Left hindlimb (tissue), 1 donor: ENCODE results near the gene ANKRD55.
"Not testable (repeated sequence)": the region's sequence is repeated elsewhere in the genome, so short reads cannot be mapped to it uniquely, and the experiment has no call there.

Source experiments
- DNase-seq: peaks from one replicate; pipeline ENCODE4 v3.0.0-alpha.2; 2018

Gene ANKRD55

DNA sequence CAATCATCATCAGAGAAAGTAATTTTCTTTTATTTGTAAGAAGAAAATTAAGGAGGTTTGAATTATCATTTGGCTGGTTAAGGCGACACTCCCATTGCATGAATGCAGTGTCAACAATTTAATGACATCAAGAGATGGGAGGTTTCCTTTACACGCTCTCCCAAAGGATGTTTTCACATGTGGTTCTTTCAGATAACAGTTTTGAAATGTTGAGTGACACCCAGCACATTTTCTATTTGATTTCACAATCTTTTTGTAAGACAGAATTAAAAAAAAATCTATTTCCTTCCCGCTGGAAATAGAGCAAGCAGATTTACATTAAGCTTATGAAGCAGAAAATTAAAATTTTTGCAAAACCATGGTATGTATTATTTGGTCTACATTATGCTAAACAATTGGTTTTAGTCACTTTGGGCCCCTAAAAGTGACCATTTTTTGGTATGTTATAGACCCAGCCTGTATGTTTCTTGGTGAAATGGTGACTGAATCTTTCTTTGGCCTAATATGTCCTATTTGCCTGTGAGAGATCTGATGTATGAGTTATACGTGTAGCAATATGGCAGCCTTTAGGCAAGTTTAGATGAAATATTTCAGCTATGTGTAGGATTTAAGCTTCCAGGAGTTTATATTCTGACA, 18.9 kb upstream of the ANKRD55 start:
- DNase-seq: no peak

DNA sequence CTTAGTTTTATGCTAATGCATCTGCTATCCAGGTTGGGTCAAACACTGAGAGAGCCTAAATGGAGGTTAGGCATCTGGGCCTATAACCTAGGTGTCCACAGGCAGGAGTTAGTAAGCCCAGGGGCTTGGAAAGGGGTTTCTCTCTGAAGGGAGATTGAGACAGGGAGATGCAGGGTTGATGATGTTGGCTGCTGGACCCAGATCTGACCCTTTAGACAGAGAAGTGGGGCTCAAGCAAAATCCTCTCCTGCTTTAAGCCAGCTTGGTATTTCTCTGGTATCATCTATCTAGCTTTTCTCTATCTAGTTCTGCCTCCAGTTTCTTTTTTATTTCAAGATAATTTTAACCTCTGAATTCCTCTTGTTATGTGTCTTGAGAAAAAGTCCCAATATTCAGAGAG, 18.3 kb upstream of the ANKRD55 start:
- no peak for DNase-seq

DNA sequence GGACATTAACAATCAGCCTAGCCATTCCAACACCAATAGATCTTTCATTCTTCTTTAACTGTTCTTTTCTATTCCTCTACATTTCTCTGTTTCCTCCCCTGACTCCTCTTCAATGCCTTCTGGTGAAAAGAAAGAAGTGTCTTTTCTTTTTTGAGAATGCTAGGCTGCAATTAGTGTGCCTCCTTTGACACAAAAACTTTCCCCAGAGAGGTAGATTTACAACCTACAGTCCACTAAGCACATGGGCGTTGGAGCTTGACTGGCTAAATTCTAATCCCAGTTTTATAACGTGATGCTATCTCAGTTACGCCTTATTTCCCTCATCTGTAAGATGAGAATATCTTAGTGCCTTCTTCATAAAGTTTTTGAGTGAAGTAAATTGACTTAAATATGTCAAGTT, 16.9 kb upstream of the ANKRD55 start:
- no peak for DNase-seq

DNA sequence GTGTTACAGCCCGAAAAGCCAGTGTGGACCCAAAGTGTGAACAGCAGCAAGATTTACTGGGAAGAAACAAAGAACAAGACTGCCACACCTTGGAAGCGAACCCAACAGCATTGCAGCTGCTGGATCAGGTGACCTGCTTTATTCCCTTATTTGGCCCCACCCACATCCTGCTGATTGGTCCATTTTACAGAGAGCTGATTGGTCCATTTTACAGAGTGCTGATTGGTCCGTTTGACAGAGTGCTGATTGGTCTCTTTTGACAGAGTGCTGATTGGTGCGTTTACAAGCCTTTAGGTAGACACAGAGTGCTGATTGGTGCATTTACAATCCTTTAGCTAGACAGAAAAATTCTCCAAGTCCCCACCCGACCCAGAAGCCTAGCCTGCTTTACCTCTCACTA, 16.0 kb upstream of the ANKRD55 start:
- not testable (repeated sequence) for DNase-seq

DNA sequence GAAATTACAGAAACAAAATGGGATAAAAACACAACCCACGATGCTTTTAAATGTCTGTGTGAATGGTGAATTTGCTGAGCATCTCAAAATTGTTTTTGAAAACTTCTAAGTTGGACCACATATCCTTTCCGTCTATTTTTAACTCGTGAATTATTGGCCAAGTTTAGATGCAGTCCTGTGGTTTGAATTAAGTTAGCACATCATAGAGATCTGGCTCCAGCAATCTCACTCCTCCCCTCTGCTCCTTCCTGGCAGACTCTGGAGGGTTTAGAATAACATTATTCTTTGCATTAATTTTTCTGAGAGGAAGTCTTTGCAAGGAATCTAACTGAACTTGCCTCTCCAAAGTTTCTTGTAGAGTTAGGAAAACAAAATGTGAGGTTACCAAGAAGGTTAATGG, 14.5 kb upstream of the ANKRD55 start:
- DNase-seq: peak; percentile 44

DNA sequence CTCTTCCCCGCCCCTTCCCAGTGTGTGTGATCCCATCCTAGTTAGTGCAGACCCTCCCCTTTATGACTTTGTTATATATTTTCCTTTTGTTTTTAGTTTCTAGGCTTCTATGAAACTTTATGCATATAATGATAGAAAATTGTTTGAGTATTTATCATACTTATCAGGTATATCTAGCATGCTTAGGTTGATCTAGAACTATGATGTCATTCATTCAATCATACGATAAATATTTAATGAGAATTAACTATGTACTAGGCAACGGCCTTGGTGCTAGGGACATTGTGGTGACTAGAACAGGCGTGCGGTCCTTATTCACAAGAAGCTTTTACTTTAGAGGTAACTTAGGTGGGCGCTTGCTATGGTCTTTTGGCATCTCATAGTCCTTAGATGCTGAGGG, 13.6 kb upstream of the ANKRD55 start:
- DNase-seq: no peak

DNA sequence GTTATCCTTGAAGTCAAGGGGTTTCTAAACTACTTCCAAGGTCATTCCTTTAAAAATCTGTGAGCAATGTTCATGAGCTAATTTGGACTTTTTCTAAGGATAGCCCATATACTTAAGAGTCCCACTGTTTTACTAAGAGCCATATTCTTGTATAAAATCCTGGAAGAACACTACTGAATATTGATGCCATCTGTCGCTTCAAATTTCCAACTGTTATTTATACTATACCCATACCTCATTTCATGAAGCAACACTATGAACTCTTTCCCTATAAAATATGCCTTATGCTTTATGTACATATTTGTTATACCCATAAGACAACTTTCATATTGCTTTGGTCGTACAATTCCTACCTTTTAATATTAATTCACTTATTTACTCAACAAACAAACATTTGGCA, 12.4 kb upstream of the ANKRD55 start:
- DNase-seq: no peak

DNA sequence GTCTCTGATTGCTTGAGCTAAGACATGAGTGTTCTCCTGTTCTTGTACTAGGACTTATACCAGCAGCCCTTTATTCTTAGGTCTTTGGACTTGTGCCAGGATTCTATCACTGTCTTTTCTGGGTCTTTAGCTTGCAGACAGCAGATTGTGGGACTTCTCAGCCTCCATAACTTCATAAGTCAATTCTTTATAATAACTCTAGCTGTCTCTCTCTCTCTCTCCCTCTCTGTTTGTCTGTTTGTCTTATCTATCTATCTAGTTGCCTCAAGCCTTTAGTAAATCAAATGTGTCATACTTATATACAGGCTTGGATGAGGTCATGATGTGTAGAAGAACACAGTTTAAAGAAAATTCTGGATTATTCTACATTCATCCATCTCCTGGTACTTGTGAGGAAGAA, 11.5 kb upstream of the ANKRD55 start:
- no peak for DNase-seq

DNA sequence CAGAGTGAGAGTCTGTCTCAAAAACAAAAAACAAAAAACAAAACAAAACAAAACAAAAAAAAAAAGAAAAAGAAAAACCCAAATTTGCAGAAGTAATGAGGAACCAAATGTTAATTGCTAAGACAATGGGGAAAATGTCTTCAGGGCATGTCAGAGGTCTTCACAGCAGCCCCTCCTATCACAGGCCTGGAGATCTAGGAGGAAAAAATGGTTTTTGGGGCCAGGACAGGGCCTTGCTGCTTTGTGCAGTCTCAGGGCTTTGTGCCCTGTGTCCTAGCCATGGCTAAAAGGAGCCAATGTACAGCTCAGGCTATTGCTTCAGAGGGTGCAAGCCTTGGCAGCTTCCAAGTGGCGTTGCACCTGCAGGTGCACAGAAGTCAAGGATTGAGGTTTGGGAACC, 9.1 kb upstream of the ANKRD55 start:
- not testable (repeated sequence) for DNase-seq

DNA sequence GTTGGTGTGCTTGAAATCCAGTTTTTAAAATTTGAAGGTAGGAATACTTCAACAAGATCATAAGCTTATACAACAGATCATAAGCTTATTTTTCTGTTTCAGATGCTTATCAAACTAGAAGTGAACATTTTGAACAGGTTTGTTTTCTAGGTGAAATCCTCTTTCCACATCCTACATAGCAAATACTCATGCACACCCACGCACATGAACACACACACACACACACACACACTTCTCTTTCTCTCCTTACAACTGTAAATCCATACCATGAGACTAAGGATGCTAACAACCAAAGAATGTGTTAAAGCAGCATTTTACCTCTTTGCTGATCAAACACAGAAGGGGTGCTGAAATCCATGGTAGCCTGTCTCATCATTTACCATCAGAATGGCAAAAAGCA, 592 bp downstream of the ANKRD55 start:
- no peak for DNase-seq

DNA sequence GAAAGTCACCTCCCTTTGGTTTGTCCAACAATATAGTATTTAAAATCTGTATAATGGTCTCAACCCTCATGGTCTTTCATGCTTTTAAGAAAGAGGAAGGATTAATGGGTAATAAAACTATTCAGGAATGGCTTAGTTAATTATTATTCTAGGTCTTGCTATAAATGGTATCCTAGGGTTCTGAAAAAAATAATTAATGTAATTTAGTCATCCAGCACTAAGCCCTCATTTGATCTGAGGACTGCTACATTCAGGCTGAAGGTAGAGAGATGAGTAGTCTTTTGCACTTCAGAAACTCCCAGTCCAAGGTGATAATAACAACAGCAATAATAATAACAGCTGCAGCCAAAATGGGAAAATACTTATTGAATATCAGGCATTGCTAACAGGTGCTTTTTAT, 2.6 kb downstream of the ANKRD55 start:
- DNase-seq: no peak

DNA sequence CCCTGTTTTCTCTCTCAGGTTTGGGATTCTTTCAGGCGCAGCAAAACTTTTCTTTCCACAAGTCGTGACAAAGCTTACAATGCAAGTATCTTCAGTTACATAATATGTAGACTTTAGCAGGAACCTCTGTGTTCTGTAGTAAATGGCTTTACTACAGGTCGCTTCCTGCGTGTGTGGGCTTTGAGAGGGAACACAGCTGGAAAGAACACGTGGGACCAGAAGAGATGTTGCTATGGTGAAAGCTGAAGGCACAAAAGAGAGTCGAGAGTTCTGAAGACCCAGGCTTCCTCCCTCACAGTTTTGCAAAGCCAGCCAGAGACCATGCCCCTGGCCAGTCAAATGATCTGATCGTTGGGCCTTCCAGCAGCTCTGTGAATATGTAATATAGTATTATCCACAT, 4.0 kb downstream of the ANKRD55 start:
- DNase-seq: no peak

DNA sequence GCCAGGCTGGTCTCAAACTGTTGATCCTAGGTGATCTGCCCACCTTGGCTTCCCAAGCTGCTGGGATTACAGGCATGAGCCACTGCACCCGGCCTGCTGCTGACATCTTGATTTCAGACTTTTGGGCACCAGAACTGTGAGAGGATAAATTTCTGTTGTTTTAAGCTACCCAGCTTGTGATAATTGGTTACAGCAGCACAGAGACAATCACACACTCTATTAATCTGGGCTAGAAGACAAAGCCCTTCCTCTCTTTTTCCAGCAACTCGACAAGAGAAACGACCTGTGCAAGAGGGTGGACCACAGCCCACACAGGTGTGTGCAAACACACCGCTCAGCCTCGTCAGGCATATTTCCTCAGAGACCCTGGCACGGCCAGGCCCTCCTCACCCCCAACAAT, 4.5 kb downstream of the ANKRD55 start:
- no peak for DNase-seq

DNA sequence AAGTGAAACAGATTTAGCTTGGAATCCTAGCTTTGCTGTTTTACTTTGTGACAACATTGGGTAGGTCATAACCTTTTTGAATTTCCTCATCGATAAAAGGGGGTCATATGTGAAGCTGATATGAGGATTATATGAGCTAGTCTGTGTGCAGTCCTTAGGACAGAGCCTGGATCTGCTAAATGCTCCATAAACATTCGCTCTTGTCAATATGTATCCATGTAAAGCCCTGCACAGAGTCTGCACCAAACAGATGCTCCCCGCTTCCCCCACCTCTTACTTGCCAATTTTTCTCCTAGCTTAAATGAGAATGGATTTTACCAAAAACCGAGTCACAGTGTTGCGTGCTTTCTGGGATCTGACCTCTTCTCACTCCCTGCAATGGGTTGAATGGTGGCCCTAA, 5.4 kb downstream of the ANKRD55 start:
- no peak for DNase-seq

DNA sequence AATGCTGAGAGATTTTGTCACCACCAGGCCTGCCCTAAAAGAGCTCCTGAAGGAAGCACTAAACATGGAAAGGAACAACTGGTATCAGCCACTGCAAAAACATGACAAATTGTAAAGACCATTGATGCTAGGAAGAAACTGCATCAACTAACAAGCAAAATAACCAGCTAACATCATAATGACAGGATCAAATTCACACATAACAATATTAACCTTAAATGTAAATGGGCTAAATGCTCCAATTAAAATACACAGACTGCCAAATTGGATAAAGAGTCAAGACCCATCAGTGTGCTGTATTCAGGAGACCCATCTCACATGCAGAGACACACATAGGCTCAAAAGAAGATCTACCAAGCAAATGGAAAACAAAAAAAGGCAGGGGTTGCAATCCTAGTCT, 9.8 kb downstream of the ANKRD55 start:
- DNase-seq: not testable (repeated sequence)

DNA sequence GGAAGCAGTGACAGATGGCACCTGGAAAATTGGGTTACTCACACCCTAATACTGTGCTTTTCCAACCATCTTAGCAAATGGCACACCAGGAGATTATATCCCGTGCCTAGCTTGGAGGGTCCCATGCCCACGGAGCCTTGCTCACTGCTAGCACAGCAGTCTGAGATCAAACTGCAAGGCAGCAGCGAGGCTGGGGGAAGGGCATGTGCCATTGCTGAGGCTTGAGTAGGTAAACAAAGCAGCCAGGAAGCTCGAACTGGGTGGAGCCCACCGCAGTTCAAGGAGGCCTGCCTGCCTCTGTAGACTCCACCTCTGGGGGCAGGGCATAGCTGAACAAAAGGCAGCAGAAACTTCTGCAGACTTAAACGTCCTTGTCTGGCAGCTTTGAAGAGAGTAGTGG, 11.5 kb downstream of the ANKRD55 start:
- DNase-seq: not testable (repeated sequence)

DNA sequence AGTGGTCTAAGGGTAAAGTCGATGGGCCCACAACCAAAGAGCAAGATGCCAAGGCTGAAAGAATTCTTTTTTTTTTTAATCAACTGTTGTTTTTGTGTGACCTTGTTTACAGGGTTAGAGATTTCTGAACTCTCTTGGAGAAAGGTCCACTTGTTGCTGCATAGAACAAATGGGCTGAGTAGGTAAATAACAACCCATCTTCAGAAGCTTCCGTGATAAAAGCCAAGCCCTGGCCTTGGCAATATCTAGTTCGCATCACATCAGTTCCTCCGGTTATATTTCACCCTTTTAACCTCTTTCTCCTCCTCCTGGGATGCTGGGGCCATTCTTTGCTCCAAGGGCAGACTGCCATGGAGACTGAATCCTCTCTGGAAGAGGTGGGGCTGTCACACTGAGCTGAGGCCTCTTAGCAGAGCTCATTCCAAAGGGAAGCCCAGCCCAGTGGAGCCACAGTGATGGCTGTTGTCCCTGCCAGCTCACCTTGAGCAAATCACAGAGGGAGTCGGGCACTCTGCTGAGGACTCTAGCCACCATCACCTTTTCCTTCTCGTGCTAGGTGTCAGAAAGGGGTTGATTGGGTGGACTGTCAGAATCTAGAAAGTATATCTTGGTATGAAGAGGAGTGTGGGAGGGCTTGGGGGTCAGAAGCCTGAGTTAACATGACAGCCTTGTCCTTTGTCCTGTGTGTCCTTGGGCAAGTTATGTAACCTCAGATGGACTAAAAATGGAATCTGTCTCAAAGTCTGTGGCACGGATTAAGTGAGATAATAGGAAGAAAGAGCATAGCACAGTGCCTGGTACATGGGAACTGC, 17.9 kb downstream of the ANKRD55 start:
- no peak for DNase-seq

DNA sequence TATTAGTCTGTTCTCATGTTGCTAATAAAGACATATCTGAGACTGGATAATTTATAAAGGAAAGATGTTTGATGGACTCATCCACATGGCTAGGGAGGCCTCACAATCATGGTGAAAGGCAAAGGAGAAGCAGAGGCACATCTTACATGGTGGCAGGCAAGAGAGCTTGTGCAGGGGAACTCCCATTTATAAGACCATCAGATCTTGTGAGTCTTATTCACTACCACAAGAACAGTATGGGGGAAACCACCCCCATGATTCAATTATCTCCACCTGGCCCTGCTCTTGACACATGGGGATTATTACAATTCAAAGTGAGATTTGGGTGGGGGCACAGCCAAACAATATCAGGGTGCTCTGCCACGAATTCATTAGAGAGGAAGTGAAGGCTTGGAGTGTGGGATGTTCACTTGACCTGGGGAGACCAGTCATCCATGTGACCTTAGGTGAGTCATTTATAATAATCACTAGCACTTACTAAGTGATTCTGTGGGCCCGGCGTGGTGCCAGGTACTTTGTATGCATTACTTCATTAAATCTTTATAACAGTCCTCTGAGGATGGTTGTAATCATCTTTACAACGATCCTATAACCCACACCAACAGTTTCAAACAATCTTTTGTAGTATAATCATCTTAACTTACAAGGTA, 19.1 kb downstream of the ANKRD55 start:
- not testable (repeated sequence) for DNase-seq

DNA sequence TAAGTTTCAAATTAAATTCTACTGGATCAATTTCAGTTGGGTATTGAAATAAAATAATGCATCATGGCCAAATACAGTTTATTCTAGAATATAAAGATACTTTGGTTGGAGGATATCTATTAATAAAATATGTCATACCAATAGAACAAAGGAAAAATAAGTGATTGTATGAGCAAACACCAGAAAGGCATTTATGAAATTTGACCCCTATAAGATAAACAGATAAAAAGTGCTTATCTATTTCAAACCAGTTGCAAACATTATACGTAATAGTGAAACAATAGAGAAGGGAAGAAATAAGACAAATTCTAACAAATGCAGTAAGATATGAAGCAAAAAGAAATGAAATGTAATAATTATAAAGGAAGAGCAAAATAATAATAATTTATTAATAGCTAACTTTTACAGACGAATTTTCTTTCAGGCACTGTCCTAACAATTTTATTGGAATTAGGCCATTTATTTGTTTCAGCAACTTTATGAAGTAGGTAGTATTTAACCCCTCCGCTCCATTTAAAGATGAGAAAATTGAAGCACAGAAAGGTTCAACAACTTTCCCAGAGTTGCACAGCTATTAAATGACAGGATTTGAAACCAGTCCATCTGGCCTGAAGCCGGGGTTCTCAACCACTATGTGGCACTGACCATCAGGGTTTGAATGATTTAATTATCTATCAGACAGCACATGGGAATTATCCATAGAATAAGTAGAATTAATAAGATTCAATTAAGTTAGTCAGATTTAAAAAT, 20.8 kb downstream of the ANKRD55 start:
- DNase-seq: no peak

DNA sequence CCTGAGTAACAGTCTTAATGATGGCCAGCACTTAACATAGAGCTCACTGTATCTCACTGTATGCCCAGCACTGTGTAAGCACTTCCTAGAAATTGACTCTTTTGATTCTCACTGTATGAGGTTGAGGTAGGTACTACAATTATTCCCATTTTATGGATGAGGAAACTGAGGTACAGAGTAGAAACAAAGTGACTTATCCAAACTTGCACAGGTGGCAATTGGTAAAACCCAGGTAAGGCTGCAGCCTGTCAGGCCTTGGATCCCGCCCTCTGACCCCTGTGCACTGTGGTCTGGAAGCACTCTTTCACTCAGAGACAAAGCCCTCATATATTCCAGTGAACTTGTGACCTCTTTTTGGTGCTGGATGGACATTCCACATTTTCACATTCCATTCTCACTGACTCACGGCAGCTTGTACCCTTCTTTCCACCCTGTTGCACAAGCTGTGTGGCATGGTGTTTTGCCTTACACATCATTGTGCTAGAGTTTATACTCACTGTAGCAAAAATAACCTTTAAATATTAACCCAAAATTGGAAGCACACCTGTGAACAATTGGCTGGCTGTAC, 21.7 kb downstream of the ANKRD55 start:
- DNase-seq: no peak

DNA sequence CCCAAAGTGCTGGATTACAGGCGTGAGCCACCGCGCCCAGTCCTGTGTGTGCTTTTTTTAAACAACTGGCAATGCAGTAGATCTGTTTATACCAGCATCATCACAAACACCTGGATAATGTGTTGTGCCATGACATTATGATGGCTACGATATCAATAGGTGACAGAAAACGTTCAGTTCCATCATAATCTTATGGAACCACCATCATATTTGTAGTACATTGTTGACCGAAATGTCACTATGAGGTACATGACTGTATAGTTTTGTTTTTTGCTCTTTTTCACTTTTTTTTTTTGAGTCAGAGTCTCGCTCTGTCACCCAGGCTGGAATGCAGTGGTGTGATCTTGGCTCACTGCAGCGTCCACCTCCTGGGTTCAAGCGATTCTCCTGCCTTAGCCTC, 24.4 kb downstream of the ANKRD55 start:
- no peak for DNase-seq

DNA sequence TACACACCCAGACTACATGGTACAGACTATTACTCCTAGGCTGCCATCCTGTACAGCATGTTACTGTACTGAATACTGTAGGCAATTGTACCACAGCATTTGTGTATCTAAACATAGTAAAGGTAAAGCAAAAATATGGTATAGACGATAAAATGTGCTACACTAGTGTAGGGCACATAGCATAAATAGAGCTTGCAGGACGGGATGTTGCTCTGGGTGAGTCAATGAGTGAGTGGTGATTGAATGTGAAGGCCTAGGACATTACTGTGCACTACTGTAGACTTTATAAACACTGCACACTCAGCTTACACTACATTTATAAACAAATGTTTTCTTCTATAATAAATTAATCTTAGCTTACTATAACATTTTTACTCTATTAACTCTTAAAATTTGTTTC, 25.6 kb downstream of the ANKRD55 start:
- no peak for DNase-seq
